ENCODE data around the gene KDM4E. TPM values are rescaled to one million over a fixed set of nuclear protein-coding genes. Genes with fewer than 3 reads are reported as not detected.

KDM4E gene
- total RNA-seq, 1 donor from 2014 or later, result 0.41 TPM

DNA sequence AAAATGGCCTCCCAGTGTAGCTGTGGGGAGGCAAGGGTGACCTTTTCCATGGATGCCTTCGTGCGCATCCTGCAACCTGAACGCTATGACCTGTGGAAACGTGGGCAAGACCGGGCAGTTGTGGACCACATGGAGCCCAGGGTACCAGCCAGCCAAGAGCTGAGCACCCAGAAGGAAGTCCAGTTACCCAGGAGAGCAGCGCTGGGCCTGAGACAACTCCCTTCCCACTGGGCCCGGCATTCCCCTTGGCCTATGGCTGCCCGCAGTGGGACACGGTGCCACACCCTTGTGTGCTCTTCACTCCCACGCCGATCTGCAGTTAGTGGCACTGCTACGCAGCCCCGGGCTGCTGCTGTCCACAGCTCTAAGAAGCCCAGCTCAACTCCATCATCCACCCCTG lies 26.8 kb upstream of the KDM4E start:
- H3K9me3 ChIP-seq (ENCODE audit: insufficient read depth, low read depth, low read length), result no peaks in the 10 kb centered on the region
- no peak overlapping the region for H2AFZ ChIP-seq (ENCODE audit: low read depth, low read length)
- no peaks in the 10 kb centered on the region for H3K27me3 ChIP-seq (ENCODE audit: insufficient read depth, low read length)
- Mint-ChIP-seq H3K36me3 (ENCODE audit: low read depth, unreplicated experiment) (peaks cover 2% of the 10 kb centered on the region), H3K27me3 (ENCODE audit: low read depth, unreplicated experiment) (no peaks in the 10 kb centered on the region), H3K4me1 (ENCODE audit: low read depth, unreplicated experiment) (no peaks in the 10 kb centered on the region), H3K27ac (ENCODE audit: unreplicated experiment) (no peak overlapping the region), H3K9me3 (ENCODE audit: unreplicated experiment) (no peaks in the 10 kb centered on the region), H3K4me3 (ENCODE audit: unreplicated experiment) (no peak overlapping the region)
- H3K27ac ChIP-seq (ENCODE audit: low read depth, low read length), result no peak overlapping the region
- TF ChIP-seq, protein P1, sequence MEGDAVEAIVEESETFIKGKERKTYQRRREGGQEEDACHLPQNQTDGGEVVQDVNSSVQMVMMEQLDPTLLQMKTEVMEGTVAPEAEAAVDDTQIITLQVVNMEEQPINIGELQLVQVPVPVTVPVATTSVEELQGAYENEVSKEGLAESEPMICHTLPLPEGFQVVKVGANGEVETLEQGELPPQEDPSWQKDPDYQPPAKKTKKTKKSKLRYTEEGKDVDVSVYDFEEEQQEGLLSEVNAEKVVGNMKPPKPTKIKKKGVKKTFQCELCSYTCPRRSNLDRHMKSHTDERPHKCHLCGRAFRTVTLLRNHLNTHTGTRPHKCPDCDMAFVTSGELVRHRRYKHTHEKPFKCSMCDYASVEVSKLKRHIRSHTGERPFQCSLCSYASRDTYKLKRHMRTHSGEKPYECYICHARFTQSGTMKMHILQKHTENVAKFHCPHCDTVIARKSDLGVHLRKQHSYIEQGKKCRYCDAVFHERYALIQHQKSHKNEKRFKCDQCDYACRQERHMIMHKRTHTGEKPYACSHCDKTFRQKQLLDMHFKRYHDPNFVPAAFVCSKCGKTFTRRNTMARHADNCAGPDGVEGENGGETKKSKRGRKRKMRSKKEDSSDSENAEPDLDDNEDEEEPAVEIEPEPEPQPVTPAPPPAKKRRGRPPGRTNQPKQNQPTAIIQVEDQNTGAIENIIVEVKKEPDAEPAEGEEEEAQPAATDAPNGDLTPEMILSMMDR (IDR thresholded peaks at IDR 0.05; ENCODE audit: insufficient read depth, low read depth, low read length), result no peak
- no peak for TF ChIP-seq EZH2 (IDR thresholded peaks at IDR 0.05; ENCODE audit: insufficient read depth, low read length)
- no peaks in the 10 kb centered on the region for H4K20me1 ChIP-seq (ENCODE audit: insufficient read depth, low read length)
- no peak overlapping the region for H3K4me3 ChIP-seq (ENCODE audit: insufficient read depth, low read depth, low read length)
- H3K4me1 ChIP-seq (ENCODE audit: insufficient read depth, low read length), result no peaks in the 10 kb centered on the region
- no peak overlapping the region for H3K4me2 ChIP-seq (ENCODE audit: low read length)
- FAIRE-seq (no peak), DNase-seq (ENCODE audit: low read depth) (no peak)
- no peaks in the 10 kb centered on the region for H3K79me2 ChIP-seq (ENCODE audit: insufficient read depth, low read length)
- H3K36me3 ChIP-seq (ENCODE audit: insufficient read depth, low read length), result no peaks in the 10 kb centered on the region
- H3K9ac ChIP-seq (ENCODE audit: low read length), result no peak overlapping the region

DNA sequence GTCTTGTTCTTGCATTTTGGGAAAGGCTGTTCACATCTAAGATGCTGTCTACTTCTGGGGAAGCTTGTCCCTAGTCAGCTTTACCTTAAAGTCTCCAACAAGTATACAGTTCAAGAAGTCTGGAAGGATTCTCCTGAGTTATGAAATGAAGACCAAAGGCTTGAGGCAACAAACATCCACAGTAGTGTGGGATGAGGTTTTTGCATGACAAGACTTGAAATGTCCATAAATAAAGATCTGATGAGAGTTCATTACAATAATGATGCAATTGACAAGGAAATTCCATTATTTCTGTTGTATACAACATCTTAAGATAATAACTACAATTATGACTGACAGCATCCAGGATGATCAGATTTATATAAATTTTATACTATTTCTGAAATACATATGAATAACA lies 21.3 kb upstream of the KDM4E start:
- FAIRE-seq, result no peak
- H3K4me1 Mint-ChIP-seq (ENCODE audit: low read depth, unreplicated experiment), result no peaks in the 10 kb centered on the region
- no peaks in the 10 kb centered on the region for H3K36me3 ChIP-seq (ENCODE audit: insufficient read depth, low read length)

GRCh38 chr11:95005642-95006041 lies 19.4 kb upstream of the KDM4E start:
- H3K27me3 Mint-ChIP-seq (ENCODE audit: low read depth, unreplicated experiment), result no peaks in the 10 kb centered on the region
- H3K9me3 Mint-ChIP-seq (ENCODE audit: unreplicated experiment), result no peaks in the 10 kb centered on the region
- no peak overlapping the region for H3K4me3 Mint-ChIP-seq (ENCODE audit: unreplicated experiment)
- H3K4me1 Mint-ChIP-seq (ENCODE audit: low read depth, unreplicated experiment), result no peaks in the 10 kb centered on the region
- Histone ChIP-seq H3K9me3 (ENCODE audit: insufficient read depth, low read depth, low read length) (no peaks in the 10 kb centered on the region), H3K36me3 (ENCODE audit: insufficient read depth, low read length) (no peaks in the 10 kb centered on the region), H3K4me3 (ENCODE audit: insufficient read depth, low read depth, low read length) (no peak overlapping the region), H2AFZ (ENCODE audit: low read depth, low read length) (no peak overlapping the region), H4K20me1 (ENCODE audit: insufficient read depth, low read length) (no peaks in the 10 kb centered on the region), H3K79me2 (ENCODE audit: insufficient read depth, low read length) (no peaks in the 10 kb centered on the region), H3K4me2 (ENCODE audit: low read length) (no peak overlapping the region), H3K27me3 (ENCODE audit: insufficient read depth, low read length) (peaks cover 7% of the 10 kb centered on the region), H3K27ac (ENCODE audit: low read depth, low read length) (no peak overlapping the region), H3K4me1 (ENCODE audit: insufficient read depth, low read length) (no peaks in the 10 kb centered on the region), H3K9ac (ENCODE audit: low read length) (no peak overlapping the region)
- no peak for DNase-seq (ENCODE audit: low read depth)
- TF ChIP-seq EZH2 (IDR thresholded peaks at IDR 0.05; ENCODE audit: insufficient read depth, low read length), result no peak
- TF ChIP-seq, protein P1 (IDR thresholded peaks at IDR 0.05; ENCODE audit: insufficient read depth, low read depth, low read length), result no peak
- FAIRE-seq, result no peak
- H3K36me3 Mint-ChIP-seq (ENCODE audit: low read depth, unreplicated experiment), result no peaks in the 10 kb centered on the region
- H3K27ac Mint-ChIP-seq (ENCODE audit: unreplicated experiment), result no peak overlapping the region

More for the DNA sequence above, 21.3 kb upstream of the KDM4E start:
- Histone ChIP-seq H3K27ac (ENCODE audit: low read depth, low read length) (no peak overlapping the region), H3K4me1 (ENCODE audit: insufficient read depth, low read length) (no peaks in the 10 kb centered on the region), H3K27me3 (ENCODE audit: insufficient read depth, low read length) (no peaks in the 10 kb centered on the region), H3K4me2 (ENCODE audit: low read length) (no peak overlapping the region), H3K9me3 (ENCODE audit: insufficient read depth, low read depth, low read length) (no peaks in the 10 kb centered on the region), H3K4me3 (ENCODE audit: insufficient read depth, low read depth, low read length) (no peak overlapping the region), H3K9ac (ENCODE audit: low read length) (no peak overlapping the region), H2AFZ (ENCODE audit: low read depth, low read length) (no peak overlapping the region), H3K79me2 (ENCODE audit: insufficient read depth, low read length) (no peaks in the 10 kb centered on the region), H4K20me1 (ENCODE audit: insufficient read depth, low read length) (no peaks in the 10 kb centered on the region)
- no peaks in the 10 kb centered on the region for H3K27me3 Mint-ChIP-seq (ENCODE audit: low read depth, unreplicated experiment)
- no peak overlapping the region for H3K27ac Mint-ChIP-seq (ENCODE audit: unreplicated experiment)
- no peak overlapping the region for H3K4me3 Mint-ChIP-seq (ENCODE audit: unreplicated experiment)
- peaks cover 2% of the 10 kb centered on the region for H3K36me3 Mint-ChIP-seq (ENCODE audit: low read depth, unreplicated experiment)
- TF ChIP-seq, protein P1 (IDR thresholded peaks at IDR 0.05; ENCODE audit: insufficient read depth, low read depth, low read length), result no peak
- no peak for TF ChIP-seq EZH2 (IDR thresholded peaks at IDR 0.05; ENCODE audit: insufficient read depth, low read length)
- H3K9me3 Mint-ChIP-seq (ENCODE audit: unreplicated experiment), result no peaks in the 10 kb centered on the region
- DNase-seq (ENCODE audit: low read depth), result no peak

Data from astrocyte (in vitro differentiated cells and primary cell).